ENCODE measurements around the gene NKX2-2.

DNA sequence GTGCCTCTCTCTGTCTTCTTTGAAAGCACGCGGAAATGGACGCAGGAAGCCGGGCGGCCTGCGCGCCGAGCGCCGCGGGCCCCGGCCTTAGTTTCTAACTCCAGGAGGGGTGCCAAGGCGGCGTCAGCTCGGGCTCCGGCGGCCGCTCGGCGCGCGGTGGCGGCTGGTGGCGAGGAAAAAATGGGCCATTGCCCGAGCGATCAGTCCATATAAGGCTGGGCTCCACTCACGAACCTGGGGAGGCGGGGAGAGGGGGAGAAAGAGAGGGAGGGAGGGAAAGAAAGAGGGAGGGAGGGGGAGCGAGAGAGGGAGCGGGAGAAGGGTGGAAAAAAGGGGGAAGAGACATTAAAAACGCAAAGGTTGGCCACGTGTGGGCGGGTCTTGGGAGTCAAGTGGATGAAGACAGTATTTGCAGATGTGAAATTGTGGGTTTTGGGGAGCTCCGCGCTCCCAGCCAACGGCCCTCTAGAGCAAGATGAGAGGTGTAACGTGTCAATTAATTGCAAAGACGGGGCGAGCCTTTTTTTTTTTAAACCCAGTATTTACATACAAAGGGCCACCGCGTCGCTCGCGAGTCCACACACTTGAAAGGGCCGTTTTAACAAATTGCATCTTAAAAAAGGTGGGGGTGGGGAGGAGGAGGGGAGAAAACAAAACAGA is at the start of gene NKX2-2:
- TF ChIP-seq, protein P1, sequence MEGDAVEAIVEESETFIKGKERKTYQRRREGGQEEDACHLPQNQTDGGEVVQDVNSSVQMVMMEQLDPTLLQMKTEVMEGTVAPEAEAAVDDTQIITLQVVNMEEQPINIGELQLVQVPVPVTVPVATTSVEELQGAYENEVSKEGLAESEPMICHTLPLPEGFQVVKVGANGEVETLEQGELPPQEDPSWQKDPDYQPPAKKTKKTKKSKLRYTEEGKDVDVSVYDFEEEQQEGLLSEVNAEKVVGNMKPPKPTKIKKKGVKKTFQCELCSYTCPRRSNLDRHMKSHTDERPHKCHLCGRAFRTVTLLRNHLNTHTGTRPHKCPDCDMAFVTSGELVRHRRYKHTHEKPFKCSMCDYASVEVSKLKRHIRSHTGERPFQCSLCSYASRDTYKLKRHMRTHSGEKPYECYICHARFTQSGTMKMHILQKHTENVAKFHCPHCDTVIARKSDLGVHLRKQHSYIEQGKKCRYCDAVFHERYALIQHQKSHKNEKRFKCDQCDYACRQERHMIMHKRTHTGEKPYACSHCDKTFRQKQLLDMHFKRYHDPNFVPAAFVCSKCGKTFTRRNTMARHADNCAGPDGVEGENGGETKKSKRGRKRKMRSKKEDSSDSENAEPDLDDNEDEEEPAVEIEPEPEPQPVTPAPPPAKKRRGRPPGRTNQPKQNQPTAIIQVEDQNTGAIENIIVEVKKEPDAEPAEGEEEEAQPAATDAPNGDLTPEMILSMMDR (IDR thresholded peaks at IDR 0.05; ENCODE audit: insufficient read depth, low read depth, low read length): no peak
- TF ChIP-seq EZH2 (IDR thresholded peaks at IDR 0.05; ENCODE audit: insufficient read depth, low read length): no peak

Measured in astrocyte (in vitro differentiated cells and primary cell).